NCI-H146 treated with DMSO at 0.1 percent for 48 hours (cell line): ENCODE results near the gene MAGI3.

Experiments used
- DNase-seq: peaks from one replicate; lab custom pipeline; 2025; ENCODE audit not compliant: unreplicated experiment; lab: John Stamatoyannopoulos, UW

Gene MAGI3

GRCh38 chr1:113389953-113390834 lies at the start of gene MAGI3:
TSS of gene MAGI3 (plus strand) at chr1:113390515. CDS start at chr1:113391034, 519 bp downstream.
- peak; percentile 94 for DNase-seq

DNA sequence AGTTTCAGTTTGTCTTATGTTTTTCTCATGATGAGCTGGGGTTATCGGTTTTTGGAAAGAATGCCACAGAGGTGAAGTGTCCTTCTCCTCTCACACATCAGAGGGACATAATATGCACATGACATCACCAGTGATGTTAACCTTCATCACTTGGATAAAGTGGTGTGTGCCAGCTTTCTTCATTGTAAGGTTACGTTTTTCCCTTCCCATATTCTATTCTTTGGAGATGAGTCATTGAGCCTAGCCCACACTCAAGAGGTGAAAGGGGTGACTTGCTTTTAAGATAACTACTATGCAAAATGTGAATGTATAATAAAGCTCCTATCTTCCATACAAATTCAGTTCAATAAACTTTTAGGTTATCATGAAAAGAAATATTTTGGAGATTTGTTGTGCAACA lies 36.7 kb upstream of the MAGI3 start:
- no peak for DNase-seq

DNA sequence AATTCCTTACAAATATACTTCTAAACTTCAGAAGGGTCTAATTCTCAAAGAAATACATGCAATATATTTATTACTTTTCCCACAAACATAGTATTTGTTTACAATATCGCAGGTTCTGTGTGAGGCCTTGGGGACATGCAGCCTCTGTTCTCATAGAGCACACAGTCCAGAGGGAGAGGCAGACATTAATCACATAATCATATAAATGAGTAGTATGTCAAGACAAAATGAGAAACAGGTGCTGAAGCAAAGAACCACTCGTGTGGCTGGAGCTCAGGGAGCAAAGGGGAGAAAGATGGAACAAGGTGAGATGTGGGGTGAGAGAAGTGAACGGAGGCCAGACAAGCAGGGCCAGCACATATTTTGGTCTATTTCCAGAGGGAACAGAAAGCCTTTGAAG lies 26.4 kb upstream of the MAGI3 start:
- DNase-seq = no peak

GRCh38 chr1:113369040-113369439 lies 21.3 kb upstream of the MAGI3 start:
- DNase-seq = no peak

DNA sequence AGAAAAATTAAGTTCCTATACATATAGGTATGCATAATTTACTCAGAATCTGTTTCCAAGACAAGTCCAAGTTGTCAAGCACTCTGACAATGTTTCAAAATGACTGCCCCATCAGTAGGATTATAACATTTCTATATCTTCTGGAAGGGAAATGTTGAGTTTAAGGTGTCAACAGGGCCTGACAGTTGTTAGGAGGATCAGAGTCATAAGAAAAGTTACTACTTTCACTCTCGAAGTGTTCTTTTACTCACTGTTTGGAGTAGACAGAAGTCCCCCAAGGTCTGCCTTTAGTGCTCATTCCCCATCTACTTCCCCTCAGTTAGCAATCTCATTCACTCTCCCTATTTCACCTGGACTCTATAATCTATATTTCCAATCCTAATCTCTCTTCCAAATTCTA lies 20.6 kb upstream of the MAGI3 start:
- no peak for DNase-seq

DNA sequence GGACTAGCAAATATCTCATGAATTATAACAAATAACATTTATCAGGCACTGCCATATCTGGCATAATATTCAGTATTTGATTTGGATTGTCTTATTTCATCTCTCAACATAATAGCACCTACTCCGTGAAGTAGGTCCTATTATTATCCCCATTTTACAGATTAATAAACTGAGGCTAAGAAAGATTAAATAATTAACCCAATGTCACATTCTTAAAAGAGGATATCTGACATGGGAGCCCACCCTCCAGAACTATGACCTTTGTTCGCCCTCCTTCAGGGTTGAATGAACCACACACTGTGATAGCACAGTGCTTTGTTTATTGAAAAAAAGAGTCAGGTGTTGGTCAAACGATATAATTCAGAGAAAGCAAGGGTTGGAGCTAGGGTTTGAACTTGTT lies 19.4 kb upstream of the MAGI3 start:
- no peak for DNase-seq

- DNase-seq = no peak
These were observed 17.8 kb upstream of the MAGI3 start for GRCh38 chr1:113372546-113372945.

- no peak for DNase-seq
These were observed 16.7 kb upstream of the MAGI3 start for GRCh38 chr1:113373644-113374043.

DNA sequence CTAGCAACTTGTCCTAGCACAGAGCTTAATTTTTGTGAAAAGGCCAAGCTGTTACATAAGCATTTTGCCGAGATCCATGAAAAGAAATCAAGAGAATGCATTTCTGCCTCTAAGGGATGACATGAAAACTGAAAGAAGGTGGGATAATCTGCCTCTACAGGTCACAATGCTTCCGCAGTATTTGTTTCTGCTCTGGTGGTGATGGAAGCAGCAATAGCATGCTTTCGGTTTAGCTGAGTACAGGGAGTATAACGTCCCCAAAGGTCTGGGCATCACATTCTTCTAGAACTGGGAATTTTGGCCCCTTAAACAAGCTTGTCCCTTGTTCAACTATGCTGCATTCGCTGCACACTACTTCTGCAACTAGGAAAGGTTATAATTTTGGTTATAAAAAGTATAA lies 14.4 kb upstream of the MAGI3 start:
- DNase-seq = no peak

- no peak for DNase-seq
These were observed 10.2 kb upstream of the MAGI3 start for GRCh38 chr1:113380075-113380474.

DNA sequence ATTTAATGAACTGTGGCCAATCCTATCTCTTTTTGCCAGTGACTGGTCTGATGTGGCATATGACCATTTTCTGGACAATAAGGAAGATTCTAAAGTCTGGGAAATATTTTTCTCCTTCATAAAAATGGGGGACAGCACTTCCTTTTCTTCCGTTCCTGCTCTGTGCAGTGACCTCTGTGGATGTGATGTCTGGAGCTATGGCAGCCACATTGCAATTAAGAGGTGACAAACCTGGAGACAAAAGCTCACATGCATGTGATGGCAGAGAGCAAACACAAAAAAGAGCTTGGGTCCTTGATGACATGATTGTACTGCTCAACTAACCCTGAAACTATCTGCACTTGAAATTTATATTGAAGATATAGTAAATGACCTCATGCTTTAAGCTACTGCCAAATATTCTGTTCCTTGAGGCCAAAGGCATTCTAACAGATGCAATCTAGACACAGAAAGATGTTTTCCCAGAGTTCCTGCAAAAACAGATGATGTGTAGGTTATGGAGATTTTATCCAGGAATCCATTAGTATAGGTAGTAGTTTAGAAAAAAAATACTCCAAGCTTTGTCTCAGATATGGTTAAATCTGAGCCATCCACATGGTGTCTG lies 2.2 kb upstream of the MAGI3 start:
- DNase-seq = no peak

DNA sequence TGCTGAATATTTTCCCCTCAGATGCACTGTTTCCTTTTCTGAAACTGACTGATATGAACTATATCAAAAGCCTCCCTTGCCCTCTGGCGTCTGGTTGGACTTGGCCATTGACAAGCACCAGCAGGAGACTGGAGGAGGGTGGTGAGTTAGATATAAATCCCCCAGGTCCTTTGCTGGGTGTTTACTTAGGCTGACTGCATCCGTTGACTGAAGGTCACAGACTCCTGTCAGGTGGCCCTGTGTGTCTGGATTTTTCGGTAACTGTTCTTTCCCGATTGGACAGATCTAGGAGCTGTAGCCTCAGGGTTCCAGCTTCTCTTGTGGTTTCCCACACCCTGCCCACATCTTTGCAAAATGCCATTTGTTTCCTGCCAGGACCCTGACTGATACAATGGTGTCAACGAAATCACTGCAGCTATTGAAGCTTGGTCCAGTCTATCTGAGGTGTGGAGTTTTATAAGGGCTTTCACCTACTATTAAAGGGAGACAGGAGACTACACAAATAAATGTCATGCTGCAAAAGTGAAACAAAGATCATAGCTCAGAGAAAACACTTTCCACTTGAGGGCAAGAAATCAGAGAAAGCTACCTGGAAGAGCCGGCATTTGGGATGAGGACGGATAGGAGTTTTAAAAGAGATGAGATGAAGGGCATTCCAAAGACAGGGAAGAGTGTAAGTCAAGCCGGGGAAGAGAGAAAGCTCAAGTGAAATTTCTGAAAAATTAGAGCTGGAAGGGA lies 1.5 kb upstream of the MAGI3 start:
- peak; percentile 81 for DNase-seq

GRCh38 chr1:113389359-113389952 lies 859 bp upstream of the MAGI3 start:
- peak; percentile 44 for DNase-seq

DNA sequence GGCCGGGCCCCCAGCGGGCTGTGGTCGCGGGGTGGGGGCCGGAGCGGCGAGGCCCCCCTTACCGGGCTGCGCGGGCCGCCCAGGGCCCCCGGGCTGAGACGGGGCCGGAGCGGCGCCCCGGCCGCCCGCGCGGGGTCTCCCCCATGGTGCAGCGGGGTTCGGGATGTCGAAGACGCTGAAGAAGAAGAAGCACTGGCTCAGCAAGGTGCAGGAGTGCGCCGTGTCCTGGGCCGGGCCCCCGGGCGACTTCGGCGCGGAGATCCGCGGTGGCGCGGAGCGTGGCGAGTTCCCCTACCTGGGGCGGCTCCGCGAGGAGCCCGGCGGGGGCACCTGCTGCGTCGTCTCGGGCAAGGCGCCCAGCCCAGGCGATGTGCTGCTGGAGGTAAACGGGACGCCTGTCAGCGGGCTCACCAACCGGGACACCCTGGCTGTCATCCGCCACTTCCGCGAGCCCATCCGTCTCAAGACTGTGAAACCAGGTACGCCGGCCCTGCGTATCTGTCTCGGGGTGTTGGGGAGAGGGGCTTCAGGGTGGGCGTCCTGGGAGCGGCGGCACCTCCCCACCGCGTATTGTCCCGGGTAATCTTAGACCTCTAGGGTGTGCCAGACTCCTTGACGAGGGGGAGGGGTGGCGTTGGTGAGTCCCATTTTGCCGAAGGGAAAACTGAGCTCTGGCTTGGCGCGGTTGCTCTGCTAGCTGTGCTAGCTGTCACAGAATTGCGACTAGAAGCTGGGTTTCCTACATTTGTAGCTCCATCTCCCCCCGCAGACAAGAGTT lies 745 bp downstream of the MAGI3 start:
- no peak for DNase-seq

DNA sequence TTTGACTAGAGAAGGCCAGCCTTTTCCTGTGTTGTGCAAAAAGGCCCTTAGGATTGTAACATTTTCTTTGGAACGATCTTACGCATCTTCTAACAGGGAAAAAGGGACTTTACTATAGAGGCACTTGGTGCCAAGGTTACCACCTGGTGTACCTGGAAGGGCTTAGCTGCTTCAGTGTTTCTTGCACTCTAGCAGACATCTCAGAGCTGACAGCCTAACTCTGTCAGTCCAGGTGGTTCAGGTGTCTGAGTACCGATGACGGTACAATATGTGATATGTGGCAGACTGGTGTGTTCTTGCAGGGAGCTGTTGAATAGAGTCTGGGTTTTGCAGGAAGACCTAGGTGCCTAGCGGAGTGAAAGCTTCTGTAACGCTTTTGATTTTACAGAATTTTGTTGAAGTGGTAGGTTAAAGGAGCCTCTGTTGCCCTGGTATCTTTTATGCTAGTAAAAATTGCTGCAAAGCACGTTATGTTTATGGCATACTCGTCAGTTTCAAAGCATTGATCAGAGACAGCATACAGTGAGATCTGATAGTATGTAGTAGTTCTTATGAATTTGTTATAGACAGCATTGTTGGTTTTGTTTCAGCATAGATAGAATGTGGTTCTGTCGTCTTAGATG lies 1.4 kb downstream of the MAGI3 start:
- peak; percentile 43 for DNase-seq

GRCh38 chr1:113392541-113393128 lies 2.3 kb downstream of the MAGI3 start:
- no peak for DNase-seq

DNA sequence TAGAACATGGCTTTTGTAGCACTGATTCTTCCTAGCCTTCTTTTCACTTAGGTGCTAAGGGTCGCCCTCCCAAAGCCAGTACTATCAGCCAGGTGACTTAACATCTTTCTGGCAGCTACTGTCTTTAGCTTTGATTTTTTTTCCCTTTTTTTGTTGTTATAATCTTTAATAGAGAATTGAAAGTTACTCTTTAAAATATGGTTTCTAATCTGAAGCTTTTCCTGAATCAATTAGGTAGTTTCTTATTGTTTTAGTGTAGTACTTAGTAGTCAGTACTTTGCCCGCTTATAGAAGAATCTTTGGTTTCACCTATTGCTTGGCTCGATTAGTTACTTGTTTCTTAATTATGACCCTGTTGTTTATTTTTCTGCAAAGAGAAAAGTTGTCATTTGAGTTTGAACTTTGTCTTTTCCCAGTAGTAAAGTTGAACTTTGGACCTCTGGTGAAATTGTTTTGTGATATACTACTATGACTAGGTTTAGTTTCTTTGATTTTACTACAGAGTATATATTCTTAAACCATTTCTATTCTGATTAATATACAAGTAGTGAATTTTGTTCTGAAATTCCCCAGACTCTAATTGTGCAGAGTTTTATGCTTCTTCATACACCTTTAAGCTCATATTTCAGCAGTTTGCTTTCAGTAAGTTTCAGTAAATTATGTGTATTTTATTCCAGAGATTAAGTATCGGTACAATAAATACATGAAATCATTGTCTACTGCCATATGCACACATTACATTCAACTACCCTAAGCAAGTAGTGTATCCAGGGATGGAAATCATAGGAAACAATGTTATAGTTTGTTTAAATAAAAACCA lies 3.9 kb downstream of the MAGI3 start:
- DNase-seq = no peak

GRCh38 chr1:113394863-113395259 lies 4.5 kb downstream of the MAGI3 start:
- no peak for DNase-seq

DNA sequence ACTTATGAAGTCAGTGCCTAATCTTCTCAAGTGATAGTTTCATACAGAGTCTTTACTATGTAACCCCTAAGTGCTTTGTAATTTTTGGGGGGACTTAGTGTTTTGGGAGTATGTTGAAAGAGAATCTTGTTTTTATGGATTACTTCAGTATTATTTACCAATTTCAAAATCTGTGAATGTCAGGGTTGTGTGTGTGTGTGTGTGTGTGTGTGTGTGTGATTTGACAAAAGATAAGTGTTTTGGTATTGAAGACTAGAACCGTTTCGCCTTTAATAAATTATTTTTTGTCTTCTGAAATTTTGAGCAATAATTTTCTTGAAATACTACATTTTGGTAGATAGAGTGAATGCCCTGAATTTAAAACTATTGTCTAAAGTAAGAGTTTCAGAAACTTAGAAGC lies 5.8 kb downstream of the MAGI3 start:
- no peak for DNase-seq
